Adrenal gland (tissue), 12 donors: Measurements from ENCODE around the gene MARCHF9. TPM values are rescaled to one million over a fixed set of nuclear protein-coding genes. Genes with fewer than 3 reads are reported as not detected.
A peak's percentile ranks its signal among the peaks of the same experiment; 100 is the strongest.

ENCODE experiments used
- DNase-seq, 7 donors: peaks; one replicate each; pipeline ENCODE4 v3.0.0-alpha.2; 2019 to 2020
- H3K27ac ChIP-seq, 5 donors: fragments of 200-600 bp; sonication (generic) in 4 of 5; 1 replicate in 3 of 5; 2 replicates in 2 of 5; pipeline versions ENCODE4 v1.5.1 to v1.8.0; 2016 to 2020; ENCODE audit warnings: mild to moderate bottlenecking in 1 of 5
- H3K27me3 ChIP-seq: fragments of 200-600 bp; 2 replicates; pipeline ENCODE4 v1.8.0; 2021
- H3K36me3 ChIP-seq, 2 donors: fragments of 200-600 bp; replicated peaks in 1 of 2; 1 replicate in 1 of 2; 2 replicates in 1 of 2; pipeline versions ENCODE4 v1.5.1 to v1.8.0; 2018 to 2022
- H3K4me1 ChIP-seq, 2 donors: fragments of 200-600 bp; replicated peaks in 1 of 2; 1 replicate in 1 of 2; 2 replicates in 1 of 2; pipeline versions ENCODE4 v1.5.1 to v1.8.0; 2018 to 2021
- H3K4me3 ChIP-seq, 4 donors: fragments of 200-600 bp; sonication (generic) in 3 of 4; one replicate each; pipeline ENCODE4 v1.5.1; 2016 to 2018
- H3K9me3 ChIP-seq, 3 donors: fragments of 200-600 bp; sonication (generic) in 1 of 3; replicated peaks in 1 of 3; 1 replicate in 2 of 3; 2 replicates in 1 of 3; pipeline versions ENCODE4 v1.5.1 to v1.8.0; 2016 to 2021
- CTCF ChIP-seq, 6 experiments: fragments of 450-650 bp in 4 of 6; fragments of 200-600 bp in 2 of 6; sonication (generic) in 1 of 6; IDR thresholded peaks; 1 replicate in 5 of 6; 2 replicates in 1 of 6; pipeline versions ENCODE4 v1.5.1 to v1.8.0; 2016 to 2021; ENCODE audit warnings: antibody characterized with exemption in 6 of 6, mild to moderate bottlenecking in 2 of 6, moderate library complexity in 1 of 6
- POLR2A ChIP-seq, 2 donors: fragments of 450-650 bp; IDR thresholded peaks; one replicate each; pipeline ENCODE4 v1.6.1; 2017; ENCODE audit warnings: antibody characterized with exemption in 2 of 2, mild to moderate bottlenecking in 2 of 2, moderate library complexity in 1 of 2
- WGBS, 4 donors: extraction: QIAGEN DNeasy Blood & Tissue Kit in 2 of 4; methylation state at CpG; one replicate each; pipeline versions ENCODE4 v1.1.5 to v1.1.7; 2013 to 2017; 5-methylcytosine and 5-hydroxymethylcytosine counted together
- intact Hi-C, 2 donors: fragments of 100-400 bp; cut with DNase I; formaldehyde crosslinking; loops; one replicate each; pipeline versions ENCODE4 v1.14.1 to v1.15.0; 2022 to 2023
- polyA plus RNA-seq, 3 donors: library from polyadenylated mRNA; stranded (reverse); fragments of 200-250 nt in 2 of 3; fragments of 350-450 nt in 1 of 3; fragmentation: Illumina TruSeq in 1 of 3; extraction: RNeasy Lipid Tissue Mini Kit (QIAGEN cat#74804) in 1 of 3; gene quantifications; one replicate each; pipeline ENCODE4 v1.2.3, GENCODE V29; 2013 to 2014
- total RNA-seq, 9 donors: library from RNA; depleted of rRNA in 4 of 9; stranded (reverse); fragments of >200 nt in 4 of 9; fragments of 120-200 nt in 1 of 9; fragmentation: NEBNext Ultra II Directional in 1 of 9; extraction: Animal tissue kit (Norgen Biotek cat#: 25700) in 1 of 9; gene quantifications; one replicate each; pipeline versions ENCODE4 v1.1.0 to v1.2.4, GENCODE V29; 2013 to 2023
- donor health status: healthy with polysubstance abuse.
- donor health status: Bipolar disorder and iron deficiency.
- donor health status: DM: yes; HTN: yes; CAD: no.
- donor health status: DM: no; HTN: no; CAD: no.
- donor health status: DM: no; HTN: no; CAD: no.
- donor health status: DM: yes; HTN: yes; CAD: no.

The MARCHF9 gene
- total and polyA plus RNA-seq, 12 donors, result 6.7 to 45.1 (median 16.6) TPM

DNA sequence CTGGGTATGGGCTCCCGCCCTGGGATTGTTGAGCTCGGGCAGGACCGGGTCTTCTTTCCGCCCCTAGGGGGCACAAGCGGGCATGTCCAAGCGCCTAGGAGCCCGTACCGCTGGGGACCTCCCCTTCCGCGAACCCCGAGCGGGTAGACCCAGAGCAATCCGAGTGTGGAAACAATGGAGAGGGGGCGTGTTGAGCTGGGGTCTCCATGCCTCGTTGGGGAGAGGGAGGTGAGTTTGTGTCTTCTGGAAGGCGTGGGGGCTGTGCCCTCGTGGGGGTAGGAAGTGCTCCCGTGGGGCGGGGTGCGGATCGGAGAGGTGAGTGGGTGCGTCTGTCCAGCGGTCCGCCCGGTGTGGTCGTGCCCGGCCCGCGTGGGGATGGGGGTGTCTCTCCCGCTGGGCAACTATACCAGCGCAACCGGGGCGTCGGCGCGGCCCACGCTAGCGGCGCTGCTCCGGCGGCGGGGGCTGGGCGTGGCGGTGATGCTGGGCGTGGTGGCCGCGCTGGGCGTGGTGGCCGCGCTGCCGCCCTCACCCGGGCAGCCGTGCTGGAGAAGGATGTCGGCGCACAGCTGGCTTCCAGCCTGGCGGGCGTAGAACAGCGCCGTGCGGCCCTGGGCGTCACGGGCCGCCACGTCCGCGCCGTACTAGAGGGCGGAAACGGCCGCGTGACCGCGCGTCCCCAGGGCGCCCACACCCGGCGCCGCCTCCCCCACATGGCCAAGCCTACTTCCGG lies 28.6 kb upstream of the MARCHF9 start:
- H3K27ac ChIP-seq, result peak overlapping the region in 2 of 5 donors; percentile 57 to 85
- intact Hi-C loops, result loop anchor here in 1 of 2 donors (5.0 kb wide), 1 partner anchor 46 kb away; the partner anchor contains the start of genes EEF1AKMT3 and METTL1
- peaks cover 14 to 19% of the 10 kb centered on the region in 2 donors for H3K4me1 ChIP-seq
- no peaks in the 10 kb centered on the region for H3K9me3 ChIP-seq
- TF ChIP-seq POLR2A (IDR thresholded peaks at IDR 0.05) (peak in 1 of 2 donors; percentile 25), CTCF (IDR thresholded peaks at IDR 0.05) (peak; percentile 53 to 73 (median 65))
- H3K36me3 ChIP-seq, result peaks cover 0 to 5% of the 10 kb centered on the region in 2 donors
- peak overlapping the region in 3 of 4 donors; percentile 17 to 85 (median 40) for H3K4me3 ChIP-seq
- no peaks in the 10 kb centered on the region for H3K27me3 ChIP-seq
- 11 to 41% (median 22%) methylated on average over 17 to 79 of the region's 79 CpGs for WGBS, 4 donors
- peak; percentile 78 to 92 (median 85) for DNase-seq

GRCh38 chr12:57726884-57727757 lies 27.8 kb upstream of the MARCHF9 start:
- Histone ChIP-seq H3K4me1 (peaks cover 14 to 19% of the 10 kb centered on the region in 2 donors), H3K27me3 (no peaks in the 10 kb centered on the region), H3K9me3 (no peaks in the 10 kb centered on the region), H3K36me3 (no peaks in the 10 kb centered on the region), H3K27ac (peak overlapping the region in 2 of 5 donors; percentile 57 to 85), H3K4me3 (peak overlapping the region in 3 of 4 donors; percentile 17 to 85 (median 40))
- peak; percentile 41 to 77 (median 63) for DNase-seq
- peak in 3 of 6 experiments; percentile 14 to 47 (median 33) for TF ChIP-seq CTCF (IDR thresholded peaks at IDR 0.05)
- no peak for TF ChIP-seq POLR2A (IDR thresholded peaks at IDR 0.05)
- 23 to 40% (median 32%) methylated on average over 20 to 76 of the region's 76 CpGs for WGBS, 4 donors
- intact Hi-C loops, result loop anchor here in 1 of 2 donors (5.0 kb wide), 1 partner anchor 45 kb away; the partner anchor contains the start of genes EEF1AKMT3 and METTL1

DNA sequence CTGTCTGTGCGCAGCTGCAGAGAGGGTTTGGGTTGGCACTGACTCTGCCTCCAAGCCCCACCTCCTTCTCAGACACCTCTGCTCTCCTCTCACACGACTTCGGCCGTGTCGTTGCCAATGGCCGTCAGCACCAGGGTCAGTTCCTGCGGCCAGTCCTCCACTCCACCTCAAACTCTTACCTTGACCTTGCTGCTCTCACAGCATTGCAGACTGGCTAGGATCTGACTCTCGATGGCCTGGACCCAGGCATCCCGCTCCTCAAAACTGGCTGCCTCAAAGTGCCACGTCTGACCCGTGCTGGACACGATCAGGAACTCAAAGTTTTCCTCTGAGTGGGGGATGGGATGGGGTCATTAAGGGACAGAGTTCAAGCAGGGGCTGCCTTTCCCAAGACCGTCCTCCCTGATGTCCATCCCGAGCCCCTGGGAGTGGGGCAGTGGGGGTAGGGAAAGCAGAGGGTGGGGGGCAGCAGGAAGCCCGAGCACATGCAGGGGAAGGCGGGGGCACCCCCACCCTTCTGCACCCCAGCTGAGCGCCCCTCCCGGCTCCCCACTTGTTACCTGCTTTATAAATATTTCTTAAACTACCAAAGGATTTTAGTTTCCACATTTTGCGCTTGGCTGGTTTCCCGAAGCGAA lies 27.0 kb upstream of the MARCHF9 start:
- Histone ChIP-seq H3K36me3 (no peaks in the 10 kb centered on the region), H3K27me3 (no peaks in the 10 kb centered on the region), H3K4me1 (peaks cover 14 to 19% of the 10 kb centered on the region in 2 donors), H3K4me3 (peak overlapping the region in 1 of 4 donors; percentile 85), H3K9me3 (no peaks in the 10 kb centered on the region), H3K27ac (no peak overlapping the region)
- no peak for TF ChIP-seq CTCF (IDR thresholded peaks at IDR 0.05)
- no peak for TF ChIP-seq POLR2A (IDR thresholded peaks at IDR 0.05)
- DNase-seq, result peak in 4 of 7 donors; percentile 43 to 67 (median 64)
- WGBS, 4 donors, result 47 to 62% (median 52%) methylated on average over 13 to 21 of the region's 21 CpGs
- intact Hi-C loops, result loop anchor here in 1 of 2 donors (5.0 kb wide), 1 partner anchor 44 kb away; the partner anchor contains the start of genes EEF1AKMT3 and METTL1
